Transverse colon (tissue), 4 donors: ENCODE data around the gene TNS1. TPM values are rescaled to one million over a fixed set of nuclear protein-coding genes. Genes with fewer than 3 reads are reported as not detected.

Experiments used
- DNase-seq: peaks from one replicate; pipeline ENCODE4 v3.0.0-alpha.2; 2019
- H3K27ac ChIP-seq, 4 donors: fragments of 200-600 bp; sonication (generic); 2 replicates each; pipeline ENCODE4 v1.5.1; 2016 to 2018; ENCODE audit warnings: inconsistent platforms in 4 of 4
- H3K27me3 ChIP-seq: fragments of 200-600 bp; sonication (generic); 2 replicates; pipeline ENCODE4 v1.5.1; 2017; ENCODE audit warnings: inconsistent platforms
- H3K36me3 ChIP-seq, 4 donors: fragments of 200-600 bp; sonication (generic); 2 replicates each; pipeline ENCODE4 v1.5.1; 2017 to 2019; ENCODE audit warnings: inconsistent platforms in 4 of 4
- H3K4me1 ChIP-seq, 4 donors: fragments of 200-600 bp; sonication (generic); 2 replicates each; pipeline ENCODE4 v1.5.1; 2017 to 2020; ENCODE audit warnings: inconsistent platforms in 4 of 4
- H3K4me3 ChIP-seq, 4 donors: fragments of 200-600 bp; sonication (generic); 1 replicate in 1 of 4; 2 replicates in 3 of 4; pipeline versions ENCODE4 v1.5.1 to v1.6.1; 2017 to 2019; ENCODE audit warnings: inconsistent platforms in 4 of 4
- H3K9me3 ChIP-seq, 2 donors: fragments of 200-600 bp; sonication (generic); 2 replicates each; pipeline ENCODE4 v1.5.1; 2017 to 2019; ENCODE audit warnings: inconsistent platforms in 2 of 2
- EP300 ChIP-seq: sonication (generic); formaldehyde crosslinking; IDR thresholded peaks from one replicate; pipeline ENCODE4 v1.6.1; 2017; ENCODE audit warnings: antibody characterized with exemption, low read depth
- POLR2A ChIP-seq: fragments of 450-650 bp; IDR thresholded peaks from one replicate; pipeline ENCODE4 v1.6.1; 2016; ENCODE audit warnings: antibody characterized with exemption, mild to moderate bottlenecking, moderate library complexity
- POLR2AphosphoS5 ChIP-seq, 3 donors: sonication (generic); formaldehyde crosslinking; IDR thresholded peaks; one replicate each; pipeline ENCODE4 v1.6.1; 2016; ENCODE audit warnings: antibody characterized with exemption in 3 of 3
- WGBS, 2 donors: methylation state at CpG; one replicate each; pipeline ENCODE4 v1.1.5; 2018; ENCODE audit warnings: low coverage in 1 of 2; 5-methylcytosine and 5-hydroxymethylcytosine counted together
- in situ Hi-C, 4 donors: fragments of 200-750 bp; cut with MboI; loops; one replicate each; pipeline versions ENCODE4 v1.15.0 to v1.15.1; 2017; ENCODE audit warnings: low sequenced_read_pairs in 3 of 4, low pct_ligation_motif_present in 1 of 4, low pct_unique_long_range_greater_than_20kb in 1 of 4
- intact Hi-C: fragments of 100-400 bp; cut with DNase I; formaldehyde crosslinking; loops from one replicate; pipeline ENCODE4 v1.15.1; 2023; ENCODE audit warnings: low total_unique reads
- total RNA-seq, 4 donors: library from RNA; depleted of rRNA; stranded (reverse); fragments of >200 nt; gene quantifications; one replicate each; pipeline ENCODE4 v1.1.0, GENCODE V29; 2016
- TF ChIP-seq, protein P1 (sequence below), 5 experiments: fragments of 200-600 bp in 3 of 5; fragments of 450-650 bp in 2 of 5; sonication (generic) in 3 of 5; IDR thresholded peaks; 1 replicate in 2 of 5; 2 replicates in 3 of 5; pipeline ENCODE4 v1.5.1; 2016 to 2017; ENCODE audit warnings: antibody characterized with exemption in 5 of 5, inconsistent platforms in 3 of 5, mild to moderate bottlenecking in 2 of 5, moderate library complexity in 1 of 5

Gene TNS1
- total RNA-seq, 4 donors from 2014 or later = 101 to 487 (median 231) TPM

DNA sequence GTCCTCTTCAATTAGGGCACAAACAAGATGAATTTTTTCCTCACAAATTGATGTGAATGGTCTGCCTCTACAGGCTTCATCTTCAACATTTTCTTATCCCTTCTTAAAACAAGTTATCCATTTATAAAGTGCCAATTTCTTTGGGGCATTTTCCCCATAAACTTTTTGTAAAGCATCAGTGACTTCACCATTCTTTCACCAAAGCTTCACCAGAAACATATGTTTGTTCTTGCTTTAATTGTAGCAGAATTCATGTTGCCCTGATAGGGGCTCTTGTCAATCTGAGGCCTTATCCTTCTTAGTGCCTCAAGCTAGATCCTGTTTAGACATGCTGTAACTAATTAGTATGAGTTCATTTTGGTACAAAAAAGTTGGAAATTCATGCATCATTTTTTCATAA lies 226.2 kb downstream of the TNS1 start:
- no peak for DNase-seq
- H3K4me1 ChIP-seq = no peaks in the 10 kb centered on the region
- no peaks in the 10 kb centered on the region for H3K27me3 ChIP-seq
- no peak for TF ChIP-seq EP300
- no peak for TF ChIP-seq POLR2AphosphoS5 (IDR thresholded peaks at IDR 0.05)
- TF ChIP-seq POLR2A = no peak
- TF ChIP-seq, protein P1, sequence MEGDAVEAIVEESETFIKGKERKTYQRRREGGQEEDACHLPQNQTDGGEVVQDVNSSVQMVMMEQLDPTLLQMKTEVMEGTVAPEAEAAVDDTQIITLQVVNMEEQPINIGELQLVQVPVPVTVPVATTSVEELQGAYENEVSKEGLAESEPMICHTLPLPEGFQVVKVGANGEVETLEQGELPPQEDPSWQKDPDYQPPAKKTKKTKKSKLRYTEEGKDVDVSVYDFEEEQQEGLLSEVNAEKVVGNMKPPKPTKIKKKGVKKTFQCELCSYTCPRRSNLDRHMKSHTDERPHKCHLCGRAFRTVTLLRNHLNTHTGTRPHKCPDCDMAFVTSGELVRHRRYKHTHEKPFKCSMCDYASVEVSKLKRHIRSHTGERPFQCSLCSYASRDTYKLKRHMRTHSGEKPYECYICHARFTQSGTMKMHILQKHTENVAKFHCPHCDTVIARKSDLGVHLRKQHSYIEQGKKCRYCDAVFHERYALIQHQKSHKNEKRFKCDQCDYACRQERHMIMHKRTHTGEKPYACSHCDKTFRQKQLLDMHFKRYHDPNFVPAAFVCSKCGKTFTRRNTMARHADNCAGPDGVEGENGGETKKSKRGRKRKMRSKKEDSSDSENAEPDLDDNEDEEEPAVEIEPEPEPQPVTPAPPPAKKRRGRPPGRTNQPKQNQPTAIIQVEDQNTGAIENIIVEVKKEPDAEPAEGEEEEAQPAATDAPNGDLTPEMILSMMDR (IDR thresholded peaks at IDR 0.05) = no peak
- in situ Hi-C loops = loop anchor here in 2 of 4 donors (25.0 kb wide), 2 partner anchors 211 to 236 kb away; partner anchors contain the start of gene TNS1 (in 1 of the 2)
- no peak overlapping the region for H3K4me3 ChIP-seq
- H3K27ac ChIP-seq = no peak overlapping the region
- no peaks in the 10 kb centered on the region for H3K36me3 ChIP-seq
- no peaks in the 10 kb centered on the region for H3K9me3 ChIP-seq
- intact Hi-C loops = no loop called here

DNA sequence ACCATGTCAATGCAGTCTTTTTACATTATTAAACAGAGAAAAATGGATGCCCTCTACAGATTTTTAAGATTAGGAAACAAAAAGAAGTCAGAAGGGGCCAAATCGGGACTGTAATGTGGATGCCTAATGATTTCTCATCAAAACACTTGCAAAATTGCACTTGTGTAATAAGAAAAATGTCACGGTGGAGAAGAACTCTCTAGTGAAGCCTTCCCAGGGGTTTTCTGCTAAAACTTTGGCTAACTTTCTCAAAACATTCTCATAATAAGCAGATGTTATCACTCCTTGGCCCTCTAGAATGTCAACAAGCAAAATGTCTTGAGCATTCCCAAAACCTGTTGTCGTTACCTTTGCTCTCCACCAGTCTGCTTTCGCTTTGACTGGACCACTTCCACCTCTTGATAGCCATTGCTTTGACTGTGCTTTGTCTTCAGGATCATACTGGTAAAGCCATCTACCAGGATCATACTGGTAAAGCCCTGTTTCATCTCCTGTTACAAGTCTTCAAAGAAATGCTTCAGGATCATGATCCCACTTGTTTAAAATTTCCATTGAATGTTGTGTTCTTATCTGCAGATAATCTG lies 226.8 kb downstream of the TNS1 start:
- H3K27me3 ChIP-seq = no peaks in the 10 kb centered on the region
- WGBS, 2 donors = 60 to 61% methylated on average over 3 to 4 of the region's 4 CpGs
- intact Hi-C loops = no loop called here
- no peaks in the 10 kb centered on the region for H3K4me1 ChIP-seq
- no peaks in the 10 kb centered on the region for H3K9me3 ChIP-seq
- DNase-seq = no peak
- no peak overlapping the region for H3K27ac ChIP-seq
- in situ Hi-C loops = loop anchor here in 2 of 4 donors (25.0 kb wide), 2 partner anchors 211 to 236 kb away; partner anchors contain the start of gene TNS1 (in 1 of the 2)
- TF ChIP-seq POLR2A (no peak), POLR2AphosphoS5 (IDR thresholded peaks at IDR 0.05) (no peak)
- H3K4me3 ChIP-seq = no peak overlapping the region
- H3K36me3 ChIP-seq = no peaks in the 10 kb centered on the region

DNA sequence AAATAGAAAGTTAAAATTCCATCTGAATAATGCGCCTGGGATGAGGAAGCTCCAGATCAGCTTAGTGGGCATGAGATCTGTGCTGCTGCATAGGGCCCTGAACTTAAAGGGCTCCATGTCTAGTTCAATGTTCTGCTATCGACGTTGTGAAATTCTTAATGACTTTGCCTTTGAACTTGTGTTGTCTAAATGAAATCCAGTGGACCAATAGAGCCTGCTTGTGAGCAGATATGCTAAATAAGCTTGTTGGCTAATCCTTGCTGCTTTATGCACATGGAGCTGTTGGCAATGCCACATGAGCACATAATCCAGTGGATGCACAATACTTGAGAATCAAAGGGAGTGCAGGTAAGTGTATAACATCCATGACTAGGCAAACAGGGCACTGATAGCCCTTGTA lies 228.6 kb downstream of the TNS1 start:
- 89 to 90% methylated on average over 1 to 3 of the region's 3 CpGs for WGBS, 2 donors
- intact Hi-C loops = no loop called here
- in situ Hi-C loops = no loop called here

DNA sequence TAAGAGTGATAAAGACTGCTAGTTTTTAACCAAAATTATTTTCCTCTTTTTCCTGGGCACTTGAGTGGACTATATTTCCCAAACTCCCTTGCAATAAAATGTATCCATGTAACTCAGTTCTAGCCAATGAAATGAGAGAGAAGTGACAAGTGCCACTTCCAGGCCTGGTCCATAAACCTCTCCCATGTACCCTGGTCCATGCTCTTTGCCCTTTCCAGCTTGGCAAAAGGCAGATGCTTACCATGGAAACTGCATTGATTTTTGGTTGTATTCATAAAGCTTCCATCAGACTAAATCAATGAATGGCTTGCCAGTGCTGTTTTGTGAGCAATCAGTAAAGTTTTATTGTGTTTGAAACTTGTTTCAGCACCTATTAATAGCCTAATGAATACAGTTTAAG lies 229.3 kb downstream of the TNS1 start:
- Histone ChIP-seq H3K36me3 (no peaks in the 10 kb centered on the region), H3K4me1 (no peaks in the 10 kb centered on the region), H3K27me3 (no peaks in the 10 kb centered on the region), H3K4me3 (no peak overlapping the region), H3K27ac (no peak overlapping the region), H3K9me3 (no peaks in the 10 kb centered on the region)
- in situ Hi-C loops (no loop called here), intact Hi-C loops (no loop called here)
- TF ChIP-seq EP300 (no peak), POLR2A (no peak), POLR2AphosphoS5 (IDR thresholded peaks at IDR 0.05) (no peak)
- TF ChIP-seq, protein P1 (IDR thresholded peaks at IDR 0.05) = no peak
- no peak for DNase-seq

More for the DNA sequence above, 228.6 kb downstream of the TNS1 start:
- Histone ChIP-seq H3K27ac (no peak overlapping the region), H3K4me1 (no peaks in the 10 kb centered on the region), H3K36me3 (no peaks in the 10 kb centered on the region), H3K4me3 (no peak overlapping the region), H3K9me3 (no peaks in the 10 kb centered on the region), H3K27me3 (no peaks in the 10 kb centered on the region)
- no peak for DNase-seq
- TF ChIP-seq EP300 = no peak
- TF ChIP-seq POLR2A = no peak
- TF ChIP-seq POLR2AphosphoS5 (IDR thresholded peaks at IDR 0.05) = no peak
- TF ChIP-seq, protein P1 (IDR thresholded peaks at IDR 0.05) = no peak

DNA sequence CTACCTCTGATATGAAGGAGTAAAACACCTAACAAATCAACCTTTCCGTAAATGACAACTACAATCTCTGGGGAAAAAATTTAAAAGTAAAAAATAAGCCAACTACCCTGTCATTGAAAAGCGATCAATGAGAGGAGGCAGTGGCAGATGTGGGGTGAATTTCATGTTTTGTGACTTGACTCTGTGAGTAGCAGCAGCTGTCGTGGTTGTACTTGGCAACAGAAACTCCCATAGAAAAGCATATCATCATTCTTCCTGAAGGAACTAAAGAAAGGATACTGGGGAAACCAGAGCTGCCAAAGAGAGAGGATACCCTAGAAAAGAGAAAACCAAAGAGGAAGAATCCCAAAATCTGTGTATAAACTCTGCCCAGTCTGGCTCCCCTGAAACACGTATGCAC lies 236.4 kb downstream of the TNS1 start:
- DNase-seq = no peak
- H3K36me3 ChIP-seq = no peaks in the 10 kb centered on the region
- 74 to 83% methylated on average over 3 to 4 of the region's 4 CpGs for WGBS, 2 donors
- no peak overlapping the region for H3K27ac ChIP-seq
- H3K27me3 ChIP-seq = no peaks in the 10 kb centered on the region
- in situ Hi-C loops = no loop called here
- H3K9me3 ChIP-seq = peaks cover 11 to 14% of the 10 kb centered on the region in 2 donors
- H3K4me1 ChIP-seq = no peaks in the 10 kb centered on the region
- no peak overlapping the region for H3K4me3 ChIP-seq
- intact Hi-C loops = no loop called here
- TF ChIP-seq EP300 = no peak
- TF ChIP-seq, protein P1 (IDR thresholded peaks at IDR 0.05) = no peak
- TF ChIP-seq POLR2AphosphoS5 (IDR thresholded peaks at IDR 0.05) = no peak
- TF ChIP-seq POLR2A = no peak
